K562 (cell line): ENCODE data around the gene CCDC88A. TPM values are rescaled to one million over a fixed set of nuclear protein-coding genes. Genes with fewer than 3 reads are reported as not detected.

ENCODE experiments used
- ASH1L ChIP-seq: fragments of 450-650 bp; IDR thresholded peaks from 2 replicates; pipeline ENCODE4 v1.6.1; 2018; ENCODE audit warnings: borderline replicate concordance, mild to moderate bottlenecking, low read depth; ENCODE audit not compliant: partially characterized antibody
- CBX3 ChIP-seq, 2 experiments: IDR thresholded peaks; 1 replicate in 1 of 2; 2 replicates in 1 of 2; pipeline ENCODE4 v1.6.1; 2012; ENCODE audit warnings: inconsistent platforms in 2 of 2, low read length in 2 of 2, borderline replicate concordance in 1 of 2, control low read depth in 1 of 2
- CBX5 ChIP-seq: IDR thresholded peaks from 2 replicates; pipeline ENCODE4 v1.6.1; 2014; ENCODE audit warnings: low read depth, borderline replicate concordance
- HDAC1 ChIP-seq, 2 experiments: fragments of 450-650 bp; IDR thresholded peaks; 2 replicates each; pipeline ENCODE4 v1.6.1; 2016 to 2017; ENCODE audit warnings: inconsistent platforms in 1 of 2, mild to moderate bottlenecking in 1 of 2, moderate library complexity in 1 of 2
- MBD1 ChIP-seq: fragments of 250-450 bp; sonication (Bioruptor Pico); IDR thresholded peaks from 2 replicates; pipeline ENCODE4 v1.8.0; 2022; ENCODE audit warnings: inconsistent platforms
- MEIS2 ChIP-seq: fragments of 450-650 bp; IDR thresholded peaks from 2 replicates; pipeline ENCODE4 v1.6.1; 2014; ENCODE audit warnings: mild to moderate bottlenecking; ENCODE audit not compliant: partially characterized antibody
- NFE2 ChIP-seq: IDR thresholded peaks from 2 replicates; pipeline ENCODE4 v1.6.1; 2014; ENCODE audit warnings: antibody characterized with exemption, low read depth
- ZBTB40 ChIP-seq, 2 experiments: fragments of 450-650 bp in 1 of 2; sonication (generic) in 1 of 2; formaldehyde crosslinking in 1 of 2; IDR thresholded peaks; 2 replicates each; pipeline versions ENCODE4 v1.7.1 to v1.9.0; 2016 to 2022; ENCODE audit warnings: inconsistent platforms in 1 of 2, mild to moderate bottlenecking in 1 of 2, missing genetic modification reagents in 1 of 2
- polyA plus RNA-seq, 8 experiments: library from polyadenylated mRNA; depleted of rRNA in 4 of 8; stranded (reverse) in 5 of 8; unstranded in 3 of 8; fragments of >200 nt; fragmentation: Nextera tagmentation in 2 of 8; fragmentation: Illumina TruSeq in 1 of 8; extraction: Ambion mirVana in 2 of 8; extraction: Trizol in 1 of 8; gene quantifications; 2 replicates each; pipeline versions ENCODE4 v1.2.1 to v1.2.3, GENCODE V29; 2011 to 2014; ENCODE audit warnings: inconsistent platforms in 1 of 8, missing spikeins in 1 of 8
- total RNA-seq, 7 experiments: library from RNA; depleted of rRNA in 6 of 7; stranded (reverse); fragments of >200 nt in 6 of 7; fragmentation: Illumina TruSeq in 2 of 7; extraction: Trizol in 2 of 7; gene quantifications; 2 replicates each; pipeline versions ENCODE4 v1.2.1 to v1.2.3, GENCODE V29; 2011 to 2021; ENCODE audit warnings: low replicate concordance in 1 of 7
- TF ChIP-seq, protein P1 (sequence below): fragments of 450-650 bp; IDR thresholded peaks from 2 replicates; pipeline ENCODE4 v1.6.1; 2016

Gene CCDC88A
- total and polyA plus RNA-seq, 9 of the 15 experiments (the other 6 are each of a cell fraction or from before 2014, with no cell fraction given), result 29.3 to 102 (median 55.6) TPM

DNA sequence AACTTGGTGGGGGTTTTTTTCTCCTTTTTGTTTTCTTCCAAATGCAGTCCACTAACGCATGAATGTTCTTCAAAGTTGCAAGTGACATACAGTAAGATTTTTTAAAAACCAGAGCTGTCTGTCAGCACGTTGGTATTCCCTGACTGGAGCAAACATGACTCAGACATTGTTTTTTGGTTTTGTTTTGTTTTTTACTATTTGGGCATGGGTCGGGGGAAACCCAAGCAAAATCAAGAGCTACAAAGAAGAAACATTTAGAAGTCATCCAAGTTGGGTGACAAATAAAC is 726 bp upstream of the CCDC88A start (continued):
- no peak for TF ChIP-seq MBD1 (CRISPR knock-in tag)
- TF ChIP-seq ZBTB40 (IDR thresholded peaks at IDR 0.05), result peak; percentile 27
- no peak for TF ChIP-seq ZBTB40 (CRISPR knock-in tag; IDR thresholded peaks at IDR 0.05)
- no peak for TF ChIP-seq CBX3 (IDR thresholded peaks at IDR 0.05; ENCODE audit: borderline replicate concordance in 1 of 2, low read length in 2 of 2)
- TF ChIP-seq ASH1L, result no peak
- TF ChIP-seq NFE2, result peak; percentile 28; the same call in 1 of the 2 replicates
- TF ChIP-seq HDAC1 (IDR thresholded peaks at IDR 0.05), result peak in 1 of 2 experiments; percentile 20; a peak in 1 of 4 replicates
- TF ChIP-seq CBX5, result no peak
- TF ChIP-seq MEIS2, result peak; percentile 72
- TF ChIP-seq, protein P1, sequence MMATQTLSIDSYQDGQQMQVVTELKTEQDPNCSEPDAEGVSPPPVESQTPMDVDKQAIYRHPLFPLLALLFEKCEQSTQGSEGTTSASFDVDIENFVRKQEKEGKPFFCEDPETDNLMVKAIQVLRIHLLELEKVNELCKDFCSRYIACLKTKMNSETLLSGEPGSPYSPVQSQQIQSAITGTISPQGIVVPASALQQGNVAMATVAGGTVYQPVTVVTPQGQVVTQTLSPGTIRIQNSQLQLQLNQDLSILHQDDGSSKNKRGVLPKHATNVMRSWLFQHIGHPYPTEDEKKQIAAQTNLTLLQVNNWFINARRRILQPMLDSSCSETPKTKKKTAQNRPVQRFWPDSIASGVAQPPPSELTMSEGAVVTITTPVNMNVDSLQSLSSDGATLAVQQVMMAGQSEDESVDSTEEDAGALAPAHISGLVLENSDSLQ, result peak; percentile 73
